ENCODE data around the gene IL34. TPM values are rescaled to one million over a fixed set of nuclear protein-coding genes. Genes with fewer than 3 reads are reported as not detected.
"Not testable (repeated sequence)": the region's sequence is repeated elsewhere in the genome, so short reads cannot be mapped to it uniquely, and the experiment has no call there.

IL34 gene
- polyA plus RNA-seq, 2 of the 4 experiments (the other 2 are of a cell fraction), result 0.25 to 0.40 TPM

DNA sequence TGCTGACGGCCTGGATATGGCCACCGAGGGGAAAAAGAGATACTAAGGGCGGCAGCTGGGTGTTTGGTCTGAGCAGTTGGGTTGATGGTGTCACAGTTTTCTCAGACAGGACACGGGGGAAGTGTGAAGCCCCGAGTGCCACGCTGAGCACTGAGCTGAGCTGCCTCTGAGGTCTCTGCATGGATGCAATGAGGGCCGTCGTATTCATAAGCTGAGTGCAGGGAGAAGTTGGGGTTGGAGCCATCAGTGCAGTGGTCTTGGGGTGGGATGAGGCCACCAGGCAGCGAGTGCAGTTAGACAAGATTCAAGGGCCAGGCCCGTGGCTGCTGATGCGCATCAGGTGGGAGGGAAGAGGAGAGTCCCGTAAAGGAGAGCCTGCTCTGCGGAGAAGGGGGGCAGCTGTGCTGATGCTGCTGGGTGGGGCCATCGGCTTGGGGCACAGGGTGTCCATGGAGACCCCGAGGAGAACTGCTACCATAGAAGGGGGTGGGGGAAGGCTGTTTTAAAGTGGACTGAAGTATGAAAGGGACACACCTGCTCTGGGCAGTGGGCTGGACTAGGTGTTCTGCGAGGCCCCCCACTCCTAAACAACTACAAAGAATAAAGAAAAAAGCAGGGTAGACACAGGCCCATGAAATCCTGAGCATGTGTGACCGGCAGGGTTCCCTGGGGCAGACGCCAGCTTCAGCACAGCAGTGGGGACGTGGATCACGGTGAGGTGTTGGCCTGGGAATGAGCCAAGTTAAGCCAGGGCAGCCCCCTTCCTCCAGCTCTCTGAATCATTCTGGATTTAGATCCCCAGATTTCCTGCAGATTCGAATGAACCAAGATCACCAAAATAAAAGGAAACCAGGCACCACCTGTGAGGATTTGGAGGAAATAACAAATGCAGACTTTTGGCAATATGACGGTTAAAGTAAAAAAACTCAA lies 19.7 kb downstream of the IL34 start:
- no peak overlapping the region for H3K4me3 ChIP-seq
- H3K9me3 ChIP-seq, result no peaks in the 10 kb centered on the region
- ATAC-seq (no peak), FAIRE-seq (no peak), DNase-seq (ENCODE audit: low read depth in 1 of 2, low spot score in 1 of 2) (no peak)
- ChIA-PET CTCF (interaction anchor here (1.0 to 4.2 kb wide), 3 partner anchors 13 to 105 kb away, joined by 3 to 29 read pairs (median 29); no protein-coding TSS in a partner anchor), POLR2A (no interaction called here)
- H3K4me2 ChIP-seq, result no peak overlapping the region
- H3K27ac ChIP-seq, result no peak overlapping the region
- no peaks in the 10 kb centered on the region for H3K4me1 ChIP-seq
- TF ChIP-seq, protein P1, sequence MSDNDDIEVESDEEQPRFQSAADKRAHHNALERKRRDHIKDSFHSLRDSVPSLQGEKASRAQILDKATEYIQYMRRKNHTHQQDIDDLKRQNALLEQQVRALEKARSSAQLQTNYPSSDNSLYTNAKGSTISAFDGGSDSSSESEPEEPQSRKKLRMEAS (IDR thresholded peaks at IDR 0.05), result no peak
- TF ChIP-seq, protein P2, sequence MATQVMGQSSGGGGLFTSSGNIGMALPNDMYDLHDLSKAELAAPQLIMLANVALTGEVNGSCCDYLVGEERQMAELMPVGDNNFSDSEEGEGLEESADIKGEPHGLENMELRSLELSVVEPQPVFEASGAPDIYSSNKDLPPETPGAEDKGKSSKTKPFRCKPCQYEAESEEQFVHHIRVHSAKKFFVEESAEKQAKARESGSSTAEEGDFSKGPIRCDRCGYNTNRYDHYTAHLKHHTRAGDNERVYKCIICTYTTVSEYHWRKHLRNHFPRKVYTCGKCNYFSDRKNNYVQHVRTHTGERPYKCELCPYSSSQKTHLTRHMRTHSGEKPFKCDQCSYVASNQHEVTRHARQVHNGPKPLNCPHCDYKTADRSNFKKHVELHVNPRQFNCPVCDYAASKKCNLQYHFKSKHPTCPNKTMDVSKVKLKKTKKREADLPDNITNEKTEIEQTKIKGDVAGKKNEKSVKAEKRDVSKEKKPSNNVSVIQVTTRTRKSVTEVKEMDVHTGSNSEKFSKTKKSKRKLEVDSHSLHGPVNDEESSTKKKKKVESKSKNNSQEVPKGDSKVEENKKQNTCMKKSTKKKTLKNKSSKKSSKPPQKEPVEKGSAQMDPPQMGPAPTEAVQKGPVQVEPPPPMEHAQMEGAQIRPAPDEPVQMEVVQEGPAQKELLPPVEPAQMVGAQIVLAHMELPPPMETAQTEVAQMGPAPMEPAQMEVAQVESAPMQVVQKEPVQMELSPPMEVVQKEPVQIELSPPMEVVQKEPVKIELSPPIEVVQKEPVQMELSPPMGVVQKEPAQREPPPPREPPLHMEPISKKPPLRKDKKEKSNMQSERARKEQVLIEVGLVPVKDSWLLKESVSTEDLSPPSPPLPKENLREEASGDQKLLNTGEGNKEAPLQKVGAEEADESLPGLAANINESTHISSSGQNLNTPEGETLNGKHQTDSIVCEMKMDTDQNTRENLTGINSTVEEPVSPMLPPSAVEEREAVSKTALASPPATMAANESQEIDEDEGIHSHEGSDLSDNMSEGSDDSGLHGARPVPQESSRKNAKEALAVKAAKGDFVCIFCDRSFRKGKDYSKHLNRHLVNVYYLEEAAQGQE (IDR thresholded peaks at IDR 0.05), result no peak
- no peak for TF ChIP-seq FOXS1 (CRISPR knock-in tag; IDR thresholded peaks at IDR 0.05)
- 89% methylated on average over 21 of the region's 22 CpGs for WGBS (ENCODE audit: missing lambda C conversion rate)

GRCh38 chr16:70670175-70670574 lies 23.8 kb downstream of the IL34 start:
- Histone ChIP-seq H3K4me3 (no peak overlapping the region), H3K4me2 (no peak overlapping the region), H3K9me3 (no peaks in the 10 kb centered on the region), H3K4me1 (no peaks in the 10 kb centered on the region), H3K27ac (no peak overlapping the region)
- POLR2A ChIA-PET, result no interaction called here
- no peak for DNase-seq (ENCODE audit: low read depth in 1 of 2, low spot score in 1 of 2)
- WGBS (ENCODE audit: missing lambda C conversion rate), result 85% methylated on average over 2 of the region's 2 CpGs
- TF ChIP-seq SREBF2 (IDR thresholded peaks at IDR 0.05) (no peak), HOXA7 (CRISPR knock-in tag; IDR thresholded peaks at IDR 0.05) (no peak), RCOR1 (IDR thresholded peaks at IDR 0.05; ENCODE audit: low read depth, low read length) (no peak)
- TF ChIP-seq, protein P3, sequence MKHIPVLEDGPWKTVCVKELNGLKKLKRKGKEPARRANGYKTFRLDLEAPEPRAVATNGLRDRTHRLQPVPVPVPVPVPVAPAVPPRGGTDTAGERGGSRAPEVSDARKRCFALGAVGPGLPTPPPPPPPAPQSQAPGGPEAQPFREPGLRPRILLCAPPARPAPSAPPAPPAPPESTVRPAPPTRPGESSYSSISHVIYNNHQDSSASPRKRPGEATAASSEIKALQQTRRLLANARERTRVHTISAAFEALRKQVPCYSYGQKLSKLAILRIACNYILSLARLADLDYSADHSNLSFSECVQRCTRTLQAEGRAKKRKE (CRISPR knock-in tag; IDR thresholded peaks at IDR 0.05; ENCODE audit: low read depth), result no peak
- TF ChIP-seq, protein P2 (IDR thresholded peaks at IDR 0.05), result no peak
- CTCF ChIA-PET, result interaction anchor here (1.5 to 23.4 kb wide), 4 partner anchors 9 to 102 kb away, joined by 4 to 463 read pairs (median 18); no protein-coding TSS in a partner anchor
- FAIRE-seq, result no peak
- ATAC-seq, result no peak

- H3K4me3 ChIP-seq; FAIRE-seq; H3K9me3 ChIP-seq; H3K4me2 ChIP-seq; DNase-seq (ENCODE audit: low read depth in 1 of 2, low spot score in 1 of 2); H3K4me1 ChIP-seq; POLR2A ChIA-PET; ATAC-seq; H3K27ac ChIP-seq: not testable (repeated sequence)
- 91% methylated on average over 4 of the region's 4 CpGs for WGBS (ENCODE audit: missing lambda C conversion rate)
- CTCF ChIA-PET, result interaction anchor here (0.9 to 23.4 kb wide), 3 partner anchors 9 to 101 kb away, joined by 4 to 463 read pairs (median 8); no protein-coding TSS in a partner anchor
Observed at GRCh38 chr16:70670938-70671337, 24.6 kb downstream of the IL34 start.
